Activated CD4-positive, alpha-beta T cell treated with anti-CD3 and anti-CD28 coated beads, Interleukin-2, amount 50 U/mL, for 4 hours (primary cell): ENCODE measurements around the gene CLCA4.
"Not testable (repeated sequence)": the region's sequence is repeated elsewhere in the genome, so short reads cannot be mapped to it uniquely, and the experiment has no call there.

Source experiments
- DNase-seq, 2 experiments: peaks; one replicate each; pipeline ENCODE4 v3.0.0-alpha.2; 2020

CLCA4 gene

GRCh38 chr1:86537928-86538695 lies 8.8 kb upstream of the CLCA4 start:
- DNase-seq, result no peak

- no peak for DNase-seq
Observed at GRCh38 chr1:86538775-86539174, 8.1 kb upstream of the CLCA4 start.

- no peak for DNase-seq
Observed at GRCh38 chr1:86541859-86542258, 5.0 kb upstream of the CLCA4 start.

- no peak for DNase-seq
Observed at GRCh38 chr1:86542631-86543030, 4.2 kb upstream of the CLCA4 start.

GRCh38 chr1:86548839-86549238 lies 2.0 kb downstream of the CLCA4 start:
- DNase-seq, result no peak

- no peak for DNase-seq
Observed at GRCh38 chr1:86551305-86551704, 4.4 kb downstream of the CLCA4 start.

GRCh38 chr1:86552376-86552775 lies 5.5 kb downstream of the CLCA4 start:
- DNase-seq, result no peak

GRCh38 chr1:86557739-86558138 lies 10.9 kb downstream of the CLCA4 start:
- no peak for DNase-seq

- no peak for DNase-seq
Observed at GRCh38 chr1:86563849-86564248, 17.0 kb downstream of the CLCA4 start.

GRCh38 chr1:86567341-86567740 lies 20.5 kb downstream of the CLCA4 start:
- DNase-seq, result no peak

GRCh38 chr1:86567878-86568277 lies 21.0 kb downstream of the CLCA4 start:
- DNase-seq, result no peak

- DNase-seq, result no peak
Observed at GRCh38 chr1:86573763-86574484, 27.0 kb downstream of the CLCA4 start.

- no peak for DNase-seq
Observed at GRCh38 chr1:86581231-86581630, 34.4 kb downstream of the CLCA4 start.

GRCh38 chr1:86582161-86582560 lies 35.3 kb downstream of the CLCA4 start:
- no peak for DNase-seq

- DNase-seq, result no peak
Observed at GRCh38 chr1:86583032-86583431, 36.2 kb downstream of the CLCA4 start.

- DNase-seq, result no peak
Observed at GRCh38 chr1:86583593-86583992, 36.7 kb downstream of the CLCA4 start.

GRCh38 chr1:86594284-86594770 lies 47.4 kb downstream of the CLCA4 start:
- no peak for DNase-seq

GRCh38 chr1:86596224-86596623 lies 49.3 kb downstream of the CLCA4 start:
- no peak for DNase-seq

GRCh38 chr1:86596741-86597290 lies 49.9 kb downstream of the CLCA4 start:
- no peak for DNase-seq

- not testable (repeated sequence) for DNase-seq
Observed at GRCh38 chr1:86606080-86606479, 59.2 kb downstream of the CLCA4 start.

GRCh38 chr1:86616433-86616832 lies 69.6 kb downstream of the CLCA4 start:
- no peak for DNase-seq

GRCh38 chr1:86616871-86617270 lies 70.0 kb downstream of the CLCA4 start:
- DNase-seq, result no peak

- DNase-seq, result no peak
Observed at GRCh38 chr1:86618358-86618757, 71.5 kb downstream of the CLCA4 start.

GRCh38 chr1:86619313-86619712 lies 72.4 kb downstream of the CLCA4 start:
- no peak for DNase-seq
